SK-N-DZ (cell line): ENCODE results near the gene MAN1B1.
"Not testable (repeated sequence)": the region's sequence is repeated elsewhere in the genome, so short reads cannot be mapped to it uniquely, and the experiment has no call there.

Source experiments
- DNase-seq: peaks from one replicate; pipeline ENCODE4 v3.0.0-alpha.2; 2015; ENCODE audit warnings: low spot score

MAN1B1 gene

DNA sequence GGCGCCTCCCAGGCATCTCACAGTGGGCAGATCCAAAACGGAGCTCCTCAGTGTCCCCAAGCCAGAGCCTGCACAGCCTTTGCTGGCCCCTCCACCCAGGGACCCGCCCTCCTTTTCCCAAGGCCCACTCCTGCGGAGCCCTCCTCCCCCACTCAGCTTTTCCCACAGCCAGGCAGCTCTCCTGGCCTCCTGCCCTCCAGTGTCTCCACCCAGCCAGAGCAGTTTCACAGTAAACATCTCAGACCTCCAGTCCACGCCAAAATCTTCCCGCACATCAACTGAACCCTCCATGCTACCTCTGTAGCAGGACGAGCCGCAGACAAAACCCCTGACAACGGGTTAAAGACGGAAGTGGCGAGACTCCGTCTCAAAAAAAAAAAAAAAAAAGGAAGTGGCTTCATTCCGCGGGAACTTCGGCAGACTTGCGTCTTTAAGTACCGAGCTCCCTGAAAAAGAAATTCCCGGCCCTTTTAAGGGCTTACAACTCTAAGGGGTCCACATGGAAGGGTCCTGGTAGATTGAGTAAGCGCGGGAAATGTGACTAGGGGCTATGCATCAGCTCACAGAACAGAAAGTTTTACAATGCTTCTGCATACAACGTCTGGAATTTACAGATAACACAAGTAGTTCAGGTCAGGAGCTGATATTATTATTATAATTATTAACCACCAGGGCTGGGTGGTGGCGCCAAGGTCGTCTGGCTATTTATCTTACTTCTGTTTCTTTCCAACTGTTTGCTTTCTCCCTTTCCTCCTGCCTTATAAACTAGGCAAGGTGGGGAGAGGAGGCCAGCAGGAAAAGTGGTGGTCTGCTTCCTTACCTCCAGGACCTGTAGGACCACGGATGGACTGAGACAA lies 40.7 kb downstream of the MAN1B1 start:
- DNase-seq, result no peak

DNA sequence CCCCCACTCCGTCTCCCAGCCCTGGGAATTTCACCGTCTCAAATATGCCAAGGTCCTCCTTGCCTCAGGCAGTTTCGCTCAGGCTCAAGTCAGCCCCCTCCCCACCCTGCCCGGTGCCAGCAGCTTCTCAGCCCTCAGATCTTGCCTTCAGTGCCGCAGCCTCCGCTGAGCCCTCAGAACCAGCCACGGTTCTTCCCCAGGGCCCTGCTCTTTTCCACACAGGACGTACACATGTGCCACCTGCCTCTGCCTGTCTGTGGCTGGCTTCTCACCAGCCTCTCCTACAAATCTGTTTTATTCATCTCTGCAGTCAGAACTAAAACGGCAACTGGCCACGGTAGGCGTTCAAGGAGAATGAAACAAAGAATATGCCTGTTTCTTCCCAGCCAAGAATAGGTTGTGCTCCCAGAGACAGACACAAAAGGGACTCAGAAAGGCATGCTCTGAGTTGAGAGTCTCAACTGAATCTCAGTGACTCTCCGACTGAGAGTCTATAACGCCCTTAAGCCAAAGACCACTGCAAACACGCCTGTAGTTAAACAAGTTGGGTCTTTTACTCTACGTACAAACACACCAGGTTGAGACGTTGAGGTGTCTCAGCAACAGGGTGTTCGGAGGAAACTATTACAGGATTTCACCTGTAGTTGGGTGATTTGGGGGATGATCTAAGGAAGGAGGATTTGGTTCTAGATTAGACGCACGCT lies 41.5 kb downstream of the MAN1B1 start:
- DNase-seq, result no peak

GRCh38 chr9:137128862-137129455 lies 42.2 kb downstream of the MAN1B1 start:
- DNase-seq, result no peak

DNA sequence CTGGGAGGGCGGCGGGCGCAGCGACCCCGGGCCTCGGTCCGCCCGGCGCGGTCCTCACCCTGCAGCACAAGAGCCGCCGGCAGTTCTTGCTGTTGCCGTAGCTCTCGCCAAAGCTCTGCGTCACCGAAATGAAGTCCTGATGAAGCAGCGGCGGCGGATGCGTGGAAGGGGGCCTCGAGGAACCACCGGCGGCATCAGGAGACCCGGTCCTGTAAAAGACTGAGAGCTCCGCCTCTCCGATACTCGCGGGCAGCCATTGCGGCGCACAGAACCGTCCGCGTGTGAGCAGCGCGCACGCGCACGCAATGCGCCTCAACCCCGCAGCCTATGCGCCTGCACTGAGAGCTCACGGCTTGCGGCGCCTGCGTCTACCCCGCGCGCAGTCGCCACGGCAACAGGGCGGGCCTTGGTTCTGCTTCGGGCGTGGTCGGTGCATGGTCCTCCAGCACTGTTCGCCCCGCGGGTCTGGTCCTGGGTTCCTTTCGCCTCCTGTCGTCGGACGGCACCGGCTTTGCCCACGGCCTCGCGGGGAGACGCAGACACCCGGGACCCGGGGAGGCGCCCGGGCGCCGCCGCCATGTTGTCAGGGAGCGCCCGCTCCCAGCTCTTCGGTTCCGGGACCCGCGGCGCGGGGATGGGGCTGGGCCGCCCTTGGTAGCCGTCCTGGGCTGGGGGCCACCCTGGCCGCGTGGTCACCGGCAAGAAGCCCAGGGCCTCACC lies 42.8 kb downstream of the MAN1B1 start:
- DNase-seq, result peak; percentile 90

GRCh38 chr9:137130176-137130755 lies 43.5 kb downstream of the MAN1B1 start:
- DNase-seq, result no peak

DNA sequence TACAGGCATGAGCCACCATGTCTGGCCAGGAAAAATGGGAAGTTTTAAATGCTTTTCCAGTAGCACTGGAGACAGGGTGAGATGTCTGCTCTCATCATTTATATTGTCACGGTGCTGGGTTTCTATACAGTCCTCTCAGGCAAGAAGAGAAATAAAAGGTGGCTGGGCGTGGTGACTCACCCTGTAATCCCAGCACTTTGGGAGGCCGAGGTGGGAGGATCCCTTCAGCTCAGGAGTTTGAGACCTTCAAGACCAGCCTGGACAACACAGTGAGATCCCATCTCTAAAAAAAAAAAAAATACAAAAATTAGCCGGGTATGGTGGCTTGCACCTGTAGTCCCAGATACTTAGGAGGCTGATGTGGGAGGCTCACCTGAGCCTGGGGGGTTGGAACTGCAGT lies 47.4 kb downstream of the MAN1B1 start:
- DNase-seq, result no peak

DNA sequence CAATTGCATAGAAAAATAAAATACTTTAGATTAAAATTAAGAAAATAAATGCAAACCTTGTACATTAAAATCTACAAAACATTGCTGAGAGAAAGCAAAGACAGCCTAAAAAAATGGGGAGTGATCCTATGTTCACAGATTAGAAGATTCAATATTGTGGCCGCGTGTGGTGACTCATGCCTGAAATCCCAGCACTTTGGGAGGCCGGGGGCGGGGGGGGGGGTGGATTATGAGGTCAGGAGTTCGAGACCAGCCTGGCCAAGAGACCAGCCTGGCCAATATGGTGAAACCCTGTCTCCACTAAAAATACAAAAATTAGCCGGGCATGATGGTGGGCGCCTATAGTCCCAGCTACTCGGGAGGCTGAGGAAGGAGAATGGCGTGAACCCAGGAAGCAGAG lies 48.4 kb downstream of the MAN1B1 start:
- DNase-seq, result not testable (repeated sequence)

DNA sequence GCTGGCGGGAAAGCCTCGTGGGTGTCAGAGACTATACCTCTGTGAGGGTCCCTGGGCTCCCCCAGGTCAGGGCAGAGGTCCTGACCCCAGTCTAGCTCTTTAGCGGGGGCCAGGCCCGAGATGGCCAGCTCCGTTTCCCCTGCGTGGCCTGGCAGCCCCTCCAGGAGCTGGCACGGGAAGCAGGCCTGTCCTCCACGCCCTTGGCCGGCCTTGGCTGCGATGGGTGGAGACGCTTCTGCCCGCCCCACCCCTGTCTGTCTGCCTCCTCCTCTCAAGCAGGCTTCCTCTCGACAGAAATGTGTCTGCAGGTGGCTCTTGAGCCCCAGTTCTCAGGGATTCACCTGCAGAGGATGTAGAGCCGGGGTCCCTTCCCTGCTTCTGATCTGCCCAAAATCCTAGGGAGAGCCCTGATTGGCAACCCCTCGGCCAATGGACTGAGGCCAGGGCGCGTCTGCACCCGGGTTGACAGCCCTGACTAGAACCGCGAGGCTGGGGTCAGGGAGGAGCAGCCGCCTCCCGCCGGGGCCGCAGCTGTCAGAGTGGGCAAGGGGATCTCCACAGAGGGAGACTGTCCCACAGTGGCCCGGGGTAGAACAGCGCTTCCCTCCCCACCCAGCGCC lies 49.6 kb downstream of the MAN1B1 start:
- DNase-seq, result no peak

GRCh38 chr9:137136881-137137607 lies 50.3 kb downstream of the MAN1B1 start:
- no peak for DNase-seq

DNA sequence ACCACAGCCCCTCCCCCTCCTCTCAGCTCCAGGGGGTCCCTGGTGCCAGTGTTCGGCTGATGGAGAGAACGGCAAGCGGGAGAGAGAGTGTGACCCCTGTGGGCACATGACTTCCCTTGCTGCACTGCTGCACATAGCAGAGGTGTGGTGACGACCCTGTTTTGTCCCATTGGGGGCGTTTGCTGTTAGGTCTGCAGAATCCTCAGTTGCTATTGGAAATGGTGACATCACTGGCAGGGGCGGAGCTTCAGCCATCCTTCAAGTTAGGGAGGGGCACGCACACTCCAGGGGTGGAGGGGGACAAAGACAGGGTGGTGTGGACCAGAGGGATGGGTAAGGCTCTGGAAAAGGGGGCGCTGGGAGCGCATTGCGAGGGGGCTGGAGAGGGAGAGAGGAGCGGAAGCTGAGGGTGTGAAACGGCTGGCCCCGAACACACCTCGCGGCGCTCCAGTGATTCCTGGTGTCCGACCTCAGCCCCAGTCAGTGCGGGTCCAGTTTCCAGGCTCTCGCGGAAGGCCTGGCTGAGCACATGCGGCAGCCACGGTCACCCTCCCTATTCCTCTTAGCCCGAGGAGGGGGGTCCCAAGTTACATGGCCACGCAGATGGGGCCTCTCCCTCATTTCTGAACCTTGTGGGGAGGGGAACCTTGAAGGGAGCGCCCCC lies 51.4 kb downstream of the MAN1B1 start:
- DNase-seq, result peak; percentile 81

DNA sequence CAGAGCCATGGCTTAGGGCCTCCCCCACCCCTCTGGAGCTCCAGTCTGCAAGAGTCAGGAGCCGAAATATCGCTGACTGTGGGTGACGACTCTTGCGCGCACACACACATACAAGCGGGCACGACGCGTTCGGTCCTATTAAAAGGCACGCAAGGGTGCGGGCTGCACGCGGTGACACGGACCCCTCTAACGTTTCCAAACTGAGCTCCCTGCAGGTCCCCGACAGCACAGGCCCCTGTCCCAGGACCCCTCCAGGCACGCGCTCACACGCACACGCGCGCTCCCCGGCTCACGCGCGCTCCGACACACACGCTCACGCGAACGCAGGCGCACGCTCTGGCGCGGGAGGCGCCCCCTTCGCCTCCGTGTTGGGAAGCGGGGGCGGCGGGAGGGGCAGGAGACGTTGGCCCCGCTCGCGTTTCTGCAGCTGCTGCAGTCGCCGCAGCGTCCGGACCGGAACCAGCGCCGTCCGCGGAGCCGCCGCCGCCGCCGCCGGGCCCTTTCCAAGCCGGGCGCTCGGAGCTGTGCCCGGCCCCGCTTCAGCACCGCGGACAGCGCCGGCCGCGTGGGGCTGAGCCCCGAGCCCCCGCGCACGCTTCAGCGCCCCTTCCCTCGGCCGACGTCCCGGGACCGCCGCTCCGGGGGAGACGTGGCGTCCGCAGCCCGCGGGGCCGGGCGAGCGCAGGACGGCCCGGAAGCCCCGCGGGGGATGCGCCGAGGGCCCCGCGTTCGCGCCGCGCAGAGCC lies 52.1 kb downstream of the MAN1B1 start, which contains the start of gene GRIN1:
GRIN1 (plus strand) TSS at position 433 of the 746 bp plus-strand sequence. CDS start 333 bp downstream, outside the sequence.
- DNase-seq, result no peak

DNA sequence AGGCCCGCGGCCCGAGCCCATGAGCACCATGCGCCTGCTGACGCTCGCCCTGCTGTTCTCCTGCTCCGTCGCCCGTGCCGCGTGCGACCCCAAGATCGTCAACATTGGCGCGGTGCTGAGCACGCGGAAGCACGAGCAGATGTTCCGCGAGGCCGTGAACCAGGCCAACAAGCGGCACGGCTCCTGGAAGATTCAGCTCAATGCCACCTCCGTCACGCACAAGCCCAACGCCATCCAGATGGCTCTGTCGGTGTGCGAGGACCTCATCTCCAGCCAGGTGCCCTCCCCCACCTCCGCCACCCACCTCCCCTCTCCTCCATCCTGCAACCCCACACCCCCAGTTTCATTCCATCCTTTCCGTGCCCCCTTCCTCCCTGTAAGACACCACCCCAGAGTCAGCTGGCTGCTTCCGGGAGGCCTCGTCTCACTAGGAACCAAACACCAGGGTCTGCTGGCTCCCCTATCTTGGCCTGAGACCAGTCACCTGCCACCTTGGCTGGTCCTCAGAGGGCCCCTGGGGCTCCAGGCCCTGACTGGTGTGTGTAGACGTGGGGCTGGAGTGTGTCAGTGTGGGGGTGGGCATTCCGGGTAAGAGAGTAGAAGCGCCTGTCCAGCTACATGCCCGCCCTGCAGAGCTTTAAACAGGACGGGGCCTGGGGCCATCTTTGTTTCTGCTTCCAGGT lies 52.8 kb downstream of the MAN1B1 start:
- DNase-seq, result no peak

DNA sequence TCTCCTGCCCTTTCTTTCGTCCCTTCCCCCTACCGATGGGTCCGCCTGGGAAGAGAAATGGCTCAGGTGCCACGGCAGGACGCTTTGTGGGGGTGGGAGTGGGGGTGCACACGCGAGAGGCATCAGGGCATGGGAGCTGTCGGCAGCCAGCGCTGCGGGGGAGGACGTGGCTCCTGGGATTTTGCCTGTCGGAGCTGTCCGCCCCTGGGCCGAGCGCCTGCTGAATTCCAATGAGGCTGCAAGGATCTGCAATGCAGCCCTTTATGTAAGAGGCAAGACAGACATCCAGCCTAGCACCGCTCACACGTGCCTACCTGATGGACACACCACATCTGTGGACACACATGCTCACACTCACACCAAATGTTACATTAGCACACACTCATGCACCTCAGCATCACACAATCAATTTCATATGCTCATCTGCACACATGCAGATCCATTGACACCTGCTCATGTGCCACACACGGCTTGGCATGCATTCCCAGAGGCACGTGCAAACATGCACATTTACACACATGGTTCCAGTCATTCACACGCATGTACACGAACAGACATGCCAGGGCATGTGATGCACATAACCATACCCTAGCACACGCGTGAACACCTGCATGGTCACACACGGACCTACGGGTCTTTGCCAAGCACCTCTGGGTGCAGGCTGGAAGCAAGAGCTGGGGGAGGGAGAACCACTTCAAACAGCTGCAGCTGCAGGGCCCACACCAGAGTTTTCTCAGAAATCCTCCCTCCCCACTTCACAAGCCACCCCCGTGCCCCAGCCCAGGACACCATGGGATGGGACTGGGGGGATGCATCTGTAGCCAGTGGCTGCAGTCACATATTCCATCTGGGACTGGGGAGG lies 53.6 kb downstream of the MAN1B1 start:
- DNase-seq, result no peak

DNA sequence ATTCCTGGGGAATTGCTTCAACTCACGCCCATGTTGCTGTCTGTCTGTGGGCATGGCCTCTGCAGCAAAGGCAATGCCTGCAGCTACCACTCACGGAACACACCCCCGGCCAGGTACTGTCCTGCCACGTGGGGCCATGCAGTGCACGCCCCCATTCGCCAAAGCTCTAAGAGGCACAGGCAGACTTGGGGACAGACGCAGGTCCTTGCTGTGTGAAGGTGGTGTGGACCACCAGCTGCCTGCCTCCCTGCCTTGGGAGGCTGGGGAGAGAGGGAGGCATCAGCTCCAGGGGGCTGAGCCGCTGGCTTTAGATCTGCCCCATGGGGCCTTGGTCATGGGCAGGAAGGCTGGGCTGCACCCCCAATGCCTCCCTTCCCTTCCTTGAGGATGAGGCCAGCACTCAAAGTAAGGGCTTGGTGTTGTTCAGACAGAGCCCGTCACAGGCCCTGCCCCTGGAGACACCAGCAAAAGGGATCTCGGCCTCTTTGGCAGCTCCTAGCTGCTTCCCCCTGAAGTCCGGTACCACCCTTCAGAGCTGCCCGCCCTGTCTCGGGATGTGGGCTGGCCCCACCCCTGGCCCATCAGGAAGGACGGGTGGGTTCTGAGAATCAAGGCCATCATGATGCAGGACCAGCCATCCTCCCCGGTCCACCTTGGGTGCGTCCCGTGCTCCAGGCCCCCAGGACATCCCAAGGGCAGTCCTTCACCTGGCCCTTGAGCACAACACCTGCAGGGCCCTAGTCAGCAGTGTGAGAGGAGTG lies 54.4 kb downstream of the MAN1B1 start:
- no peak for DNase-seq

DNA sequence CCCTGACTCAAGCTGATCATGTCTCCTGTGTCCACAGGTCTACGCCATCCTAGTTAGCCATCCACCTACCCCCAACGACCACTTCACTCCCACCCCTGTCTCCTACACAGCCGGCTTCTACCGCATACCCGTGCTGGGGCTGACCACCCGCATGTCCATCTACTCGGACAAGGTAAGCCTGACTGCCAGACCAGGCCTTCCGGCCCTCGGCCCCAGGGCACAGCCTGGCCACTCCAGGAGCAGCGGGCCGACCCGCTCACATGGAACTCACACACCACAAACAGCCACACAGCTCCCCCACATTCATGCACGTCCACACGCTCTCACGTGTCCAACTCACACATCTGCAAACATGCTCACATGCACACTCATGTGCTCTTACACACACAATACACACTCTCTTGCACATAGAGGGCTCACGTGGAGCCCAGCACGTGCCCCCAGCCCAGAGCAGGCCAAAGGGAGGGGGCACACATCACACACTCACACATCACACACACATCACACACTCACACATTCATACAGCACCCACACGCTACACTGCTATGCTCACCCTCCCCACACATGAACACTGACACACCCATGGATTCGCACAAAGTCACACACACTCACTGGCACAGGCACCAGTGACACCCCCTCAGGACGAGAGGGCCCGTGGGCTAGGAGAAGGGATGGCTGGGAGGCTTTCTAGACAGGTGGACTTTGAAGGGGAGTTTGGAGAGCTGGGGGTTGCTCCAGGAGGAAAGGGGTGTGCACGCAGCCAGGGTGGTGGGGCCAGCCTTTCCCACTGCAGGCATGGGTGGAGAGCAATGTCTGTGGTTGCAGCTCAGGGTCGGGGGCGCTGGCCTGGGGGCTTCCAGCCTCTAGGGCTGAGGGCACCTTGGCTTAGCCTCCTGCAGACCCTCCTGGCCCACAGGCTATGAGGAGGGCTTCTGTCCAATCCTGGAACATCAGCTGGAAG lies 55.5 kb downstream of the MAN1B1 start:
- no peak for DNase-seq
